ENCODE results near the gene VSTM4. TPM values are rescaled to one million over a fixed set of nuclear protein-coding genes. Genes with fewer than 3 reads are reported as not detected.

VSTM4 gene
- total RNA-seq, 1 experiment from 2014 or later, result not detected

GRCh38 chr10:49044293-49045193, 70.8 kb downstream of the VSTM4 start:
- Histone ChIP-seq H3K4me2 (no peak overlapping the region), H4K20me1 (ENCODE audit: insufficient read depth) (no peaks in the 10 kb centered on the region), H3K4me3 (no peak overlapping the region), H2AFZ (no peak overlapping the region), H3K9me3 (ENCODE audit: insufficient read depth, low read depth) (no peaks in the 10 kb centered on the region), H3K4me1 (replicated peaks; ENCODE audit: insufficient read depth) (no peaks in the 10 kb centered on the region), H3K27me3 (ENCODE audit: insufficient read depth, low read depth) (peaks cover 43% of the 10 kb centered on the region), H3K36me3 (ENCODE audit: low read depth) (no peaks in the 10 kb centered on the region), H3K27ac (no peak overlapping the region), H3K79me2 (ENCODE audit: low read depth) (no peaks in the 10 kb centered on the region), H3F3A (ENCODE audit: insufficient read depth, low read depth) (no peaks in the 10 kb centered on the region), H3K9me2 (ENCODE audit: insufficient read depth) (no peaks in the 10 kb centered on the region)
- ChIA-PET CTCF (no interaction called here), POLR2A (ENCODE audit: unreplicated experiment) (no interaction called here)
- BruUV-seq (replicated peaks), result no TSS peak
- TF ChIP-seq, protein P1, sequence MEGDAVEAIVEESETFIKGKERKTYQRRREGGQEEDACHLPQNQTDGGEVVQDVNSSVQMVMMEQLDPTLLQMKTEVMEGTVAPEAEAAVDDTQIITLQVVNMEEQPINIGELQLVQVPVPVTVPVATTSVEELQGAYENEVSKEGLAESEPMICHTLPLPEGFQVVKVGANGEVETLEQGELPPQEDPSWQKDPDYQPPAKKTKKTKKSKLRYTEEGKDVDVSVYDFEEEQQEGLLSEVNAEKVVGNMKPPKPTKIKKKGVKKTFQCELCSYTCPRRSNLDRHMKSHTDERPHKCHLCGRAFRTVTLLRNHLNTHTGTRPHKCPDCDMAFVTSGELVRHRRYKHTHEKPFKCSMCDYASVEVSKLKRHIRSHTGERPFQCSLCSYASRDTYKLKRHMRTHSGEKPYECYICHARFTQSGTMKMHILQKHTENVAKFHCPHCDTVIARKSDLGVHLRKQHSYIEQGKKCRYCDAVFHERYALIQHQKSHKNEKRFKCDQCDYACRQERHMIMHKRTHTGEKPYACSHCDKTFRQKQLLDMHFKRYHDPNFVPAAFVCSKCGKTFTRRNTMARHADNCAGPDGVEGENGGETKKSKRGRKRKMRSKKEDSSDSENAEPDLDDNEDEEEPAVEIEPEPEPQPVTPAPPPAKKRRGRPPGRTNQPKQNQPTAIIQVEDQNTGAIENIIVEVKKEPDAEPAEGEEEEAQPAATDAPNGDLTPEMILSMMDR (conservative IDR thresholded peaks at IDR 0.05), result no peak
- no peak for TF ChIP-seq EZH2 (IDR thresholded peaks at IDR 0.05; ENCODE audit: low read depth)
- intact Hi-C loops (cut with micrococcal nuclease; ENCODE audit: unreplicated experiment), result no loop called here
- no peak for DNase-seq

DNA sequence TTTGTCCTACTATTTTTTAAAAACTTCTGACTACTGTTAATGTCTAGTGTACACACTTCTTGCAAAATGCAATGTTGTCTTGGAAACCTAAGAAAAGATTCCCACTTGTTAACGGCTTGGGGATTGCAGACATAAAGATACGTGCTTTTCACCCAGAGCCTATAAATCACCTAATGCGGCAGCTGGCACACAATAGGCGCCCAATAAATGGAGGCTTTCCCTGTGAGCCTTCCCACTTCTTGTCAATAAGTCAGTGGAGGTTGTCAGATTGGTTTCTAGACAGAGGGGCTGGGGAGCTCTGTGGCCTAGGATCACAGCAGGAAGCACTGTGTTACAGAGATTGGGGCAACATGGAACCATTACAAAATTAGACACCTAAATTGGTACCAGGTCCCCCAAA, 74.7 kb downstream of the VSTM4 start:
- POLR2A ChIA-PET (ENCODE audit: unreplicated experiment), result no interaction called here
- Histone ChIP-seq H4K20me1 (ENCODE audit: insufficient read depth) (no peaks in the 10 kb centered on the region), H3K36me3 (ENCODE audit: low read depth) (no peaks in the 10 kb centered on the region), H3K27ac (no peak overlapping the region), H3K27me3 (ENCODE audit: insufficient read depth, low read depth) (peaks cover 9% of the 10 kb centered on the region; the same call in 1 of the 2 replicates), H3K9me2 (ENCODE audit: insufficient read depth) (no peaks in the 10 kb centered on the region), H3K9me3 (ENCODE audit: insufficient read depth, low read depth) (no peaks in the 10 kb centered on the region), H3F3A (ENCODE audit: insufficient read depth, low read depth) (no peaks in the 10 kb centered on the region), H2AFZ (no peak overlapping the region), H3K4me3 (no peak overlapping the region), H3K4me2 (no peak overlapping the region), H3K4me1 (replicated peaks; ENCODE audit: insufficient read depth) (no peaks in the 10 kb centered on the region), H3K79me2 (ENCODE audit: low read depth) (no peaks in the 10 kb centered on the region)
- intact Hi-C loops (cut with micrococcal nuclease; ENCODE audit: unreplicated experiment), result no loop called here
- no peak for TF ChIP-seq EZH2 (IDR thresholded peaks at IDR 0.05; ENCODE audit: low read depth)
- TF ChIP-seq, protein P1 (conservative IDR thresholded peaks at IDR 0.05), result no peak
- CTCF ChIA-PET, result no interaction called here
- BruUV-seq (replicated peaks), result no TSS peak
- no peak for DNase-seq

GRCh38 chr10:49039409-49039808, 75.9 kb downstream of the VSTM4 start:
- no peaks in the 10 kb centered on the region for H4K20me1 ChIP-seq (ENCODE audit: insufficient read depth)
- H2AFZ ChIP-seq, result no peak overlapping the region
- POLR2A ChIA-PET (ENCODE audit: unreplicated experiment), result no interaction called here
- H3K4me3 ChIP-seq, result no peak overlapping the region
- no peak overlapping the region for H3K27ac ChIP-seq
- H3K4me2 ChIP-seq, result no peak overlapping the region
- BruUV-seq (replicated peaks), result no TSS peak
- no peak for TF ChIP-seq EZH2 (IDR thresholded peaks at IDR 0.05; ENCODE audit: low read depth)
- TF ChIP-seq, protein P1 (conservative IDR thresholded peaks at IDR 0.05), result no peak
- H3K9me2 ChIP-seq (ENCODE audit: insufficient read depth), result no peaks in the 10 kb centered on the region
- CTCF ChIA-PET, result no interaction called here
- no peaks in the 10 kb centered on the region for H3K4me1 ChIP-seq (replicated peaks; ENCODE audit: insufficient read depth)
- H3K79me2 ChIP-seq (ENCODE audit: low read depth), result no peaks in the 10 kb centered on the region
- intact Hi-C loops (cut with micrococcal nuclease; ENCODE audit: unreplicated experiment), result no loop called here
- H3F3A ChIP-seq (ENCODE audit: insufficient read depth, low read depth), result no peaks in the 10 kb centered on the region
- H3K36me3 ChIP-seq (ENCODE audit: low read depth), result no peaks in the 10 kb centered on the region
- no peaks in the 10 kb centered on the region for H3K9me3 ChIP-seq (ENCODE audit: insufficient read depth, low read depth)
- DNase-seq, result no peak
- H3K27me3 ChIP-seq (ENCODE audit: insufficient read depth, low read depth), result 0 out of 2 replicates have a peak, but pooled peaks cover under 1% of the 10 kb centered on the region

Data from PC-9 (cell line).